Liver (tissue), 3 donors: ENCODE measurements around the gene OR5AC2.

Experiments
- CTCF ChIP-seq: fragments of 150-350 bp; IDR thresholded peaks from 2 replicates; pipeline ENCODE4 v1.5.1; 2017; ENCODE audit warnings: improper control_type of control experiment, low read depth, low read length; ENCODE audit not compliant: missing input control
- EGR1 ChIP-seq, 2 donors: IDR thresholded peaks; 2 replicates each; pipeline ENCODE4 v1.6.1; 2016 to 2018; ENCODE audit warnings: antibody characterized with exemption in 2 of 2, low read depth in 2 of 2
- GABPA ChIP-seq, 2 donors: IDR thresholded peaks in 1 of 2; conservative IDR thresholded peaks in 1 of 2; 2 replicates each; pipeline ENCODE4 v1.6.1; 2016; ENCODE audit warnings: antibody characterized with exemption in 2 of 2, mild to moderate bottlenecking in 1 of 2, moderate library complexity in 1 of 2
- RAD21 ChIP-seq, 2 donors: IDR thresholded peaks; 2 replicates each; pipeline ENCODE4 v1.6.1; 2016; ENCODE audit warnings: antibody characterized with exemption in 2 of 2, mild to moderate bottlenecking in 2 of 2
- RXRA ChIP-seq, 2 donors: IDR thresholded peaks; 2 replicates each; pipeline ENCODE4 v1.6.1; 2017 to 2018; ENCODE audit warnings: antibody characterized with exemption in 2 of 2, mild to moderate bottlenecking in 1 of 2
- TAF1 ChIP-seq: conservative IDR thresholded peaks from 2 replicates; pipeline ENCODE4 v1.6.1; 2016; ENCODE audit warnings: antibody characterized with exemption, mild to moderate bottlenecking
- YY1 ChIP-seq: IDR thresholded peaks from 2 replicates; pipeline ENCODE4 v1.6.1; 2016; ENCODE audit warnings: antibody characterized with exemption, mild to moderate bottlenecking
- TF ChIP-seq, protein P1 (sequence below): IDR thresholded peaks from 2 replicates; pipeline ENCODE4 v1.6.1; 2016; ENCODE audit warnings: antibody characterized with exemption
- TF ChIP-seq, protein P2 (sequence below): IDR thresholded peaks from 2 replicates; pipeline ENCODE4 v1.6.1; 2016; ENCODE audit warnings: antibody characterized with exemption, mild to moderate bottlenecking
- TF ChIP-seq, protein P3 (sequence below): IDR thresholded peaks from 2 replicates; pipeline ENCODE4 v1.6.1; 2016; ENCODE audit warnings: antibody characterized with exemption
- TF ChIP-seq, protein P4 (sequence below): IDR thresholded peaks from 2 replicates; pipeline ENCODE4 v1.6.1; 2016; ENCODE audit warnings: antibody characterized with exemption
- donor health status: healthy.
- donor health status: healthy.

DNA sequence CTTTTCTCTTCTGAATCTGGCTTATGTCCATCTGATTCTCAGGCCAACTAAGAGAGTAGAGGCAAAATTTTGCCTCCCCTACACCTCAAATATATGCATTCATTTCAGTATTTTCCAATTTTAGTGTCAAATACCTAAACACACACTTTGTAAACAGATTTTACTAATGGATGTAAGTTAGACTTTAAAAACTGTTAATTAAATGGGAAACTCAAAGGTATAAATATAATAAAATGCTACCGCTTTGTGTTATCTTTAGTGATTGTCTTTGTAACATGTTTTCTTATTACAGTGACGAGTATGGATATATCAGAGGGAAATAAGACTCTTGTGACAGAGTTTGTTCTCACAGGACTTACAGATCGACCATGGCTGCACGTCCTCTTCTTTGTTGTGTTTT, at the start of gene OR5AC2:
- TF ChIP-seq GABPA (IDR thresholded peaks at IDR 0.05 in 1 of 2, conservative IDR thresholded peaks at IDR 0.05 in 1 of 2), result no peak
- no peak for TF ChIP-seq RXRA (IDR thresholded peaks at IDR 0.05)
- TF ChIP-seq, protein P1, sequence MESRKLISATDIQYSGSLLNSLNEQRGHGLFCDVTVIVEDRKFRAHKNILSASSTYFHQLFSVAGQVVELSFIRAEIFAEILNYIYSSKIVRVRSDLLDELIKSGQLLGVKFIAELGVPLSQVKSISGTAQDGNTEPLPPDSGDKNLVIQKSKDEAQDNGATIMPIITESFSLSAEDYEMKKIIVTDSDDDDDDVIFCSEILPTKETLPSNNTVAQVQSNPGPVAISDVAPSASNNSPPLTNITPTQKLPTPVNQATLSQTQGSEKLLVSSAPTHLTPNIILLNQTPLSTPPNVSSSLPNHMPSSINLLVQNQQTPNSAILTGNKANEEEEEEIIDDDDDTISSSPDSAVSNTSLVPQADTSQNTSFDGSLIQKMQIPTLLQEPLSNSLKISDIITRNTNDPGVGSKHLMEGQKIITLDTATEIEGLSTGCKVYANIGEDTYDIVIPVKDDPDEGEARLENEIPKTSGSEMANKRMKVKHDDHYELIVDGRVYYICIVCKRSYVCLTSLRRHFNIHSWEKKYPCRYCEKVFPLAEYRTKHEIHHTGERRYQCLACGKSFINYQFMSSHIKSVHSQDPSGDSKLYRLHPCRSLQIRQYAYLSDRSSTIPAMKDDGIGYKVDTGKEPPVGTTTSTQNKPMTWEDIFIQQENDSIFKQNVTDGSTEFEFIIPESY, result no peak
- TF ChIP-seq YY1, result no peak
- no peak for TF ChIP-seq CTCF
- TF ChIP-seq TAF1, result no peak
- TF ChIP-seq, protein P2, sequence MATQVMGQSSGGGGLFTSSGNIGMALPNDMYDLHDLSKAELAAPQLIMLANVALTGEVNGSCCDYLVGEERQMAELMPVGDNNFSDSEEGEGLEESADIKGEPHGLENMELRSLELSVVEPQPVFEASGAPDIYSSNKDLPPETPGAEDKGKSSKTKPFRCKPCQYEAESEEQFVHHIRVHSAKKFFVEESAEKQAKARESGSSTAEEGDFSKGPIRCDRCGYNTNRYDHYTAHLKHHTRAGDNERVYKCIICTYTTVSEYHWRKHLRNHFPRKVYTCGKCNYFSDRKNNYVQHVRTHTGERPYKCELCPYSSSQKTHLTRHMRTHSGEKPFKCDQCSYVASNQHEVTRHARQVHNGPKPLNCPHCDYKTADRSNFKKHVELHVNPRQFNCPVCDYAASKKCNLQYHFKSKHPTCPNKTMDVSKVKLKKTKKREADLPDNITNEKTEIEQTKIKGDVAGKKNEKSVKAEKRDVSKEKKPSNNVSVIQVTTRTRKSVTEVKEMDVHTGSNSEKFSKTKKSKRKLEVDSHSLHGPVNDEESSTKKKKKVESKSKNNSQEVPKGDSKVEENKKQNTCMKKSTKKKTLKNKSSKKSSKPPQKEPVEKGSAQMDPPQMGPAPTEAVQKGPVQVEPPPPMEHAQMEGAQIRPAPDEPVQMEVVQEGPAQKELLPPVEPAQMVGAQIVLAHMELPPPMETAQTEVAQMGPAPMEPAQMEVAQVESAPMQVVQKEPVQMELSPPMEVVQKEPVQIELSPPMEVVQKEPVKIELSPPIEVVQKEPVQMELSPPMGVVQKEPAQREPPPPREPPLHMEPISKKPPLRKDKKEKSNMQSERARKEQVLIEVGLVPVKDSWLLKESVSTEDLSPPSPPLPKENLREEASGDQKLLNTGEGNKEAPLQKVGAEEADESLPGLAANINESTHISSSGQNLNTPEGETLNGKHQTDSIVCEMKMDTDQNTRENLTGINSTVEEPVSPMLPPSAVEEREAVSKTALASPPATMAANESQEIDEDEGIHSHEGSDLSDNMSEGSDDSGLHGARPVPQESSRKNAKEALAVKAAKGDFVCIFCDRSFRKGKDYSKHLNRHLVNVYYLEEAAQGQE, result no peak
- no peak for TF ChIP-seq RAD21 (IDR thresholded peaks at IDR 0.05)
- no peak for TF ChIP-seq EGR1 (IDR thresholded peaks at IDR 0.05; ENCODE audit: low read depth in 2 of 2)
- TF ChIP-seq, protein P3, sequence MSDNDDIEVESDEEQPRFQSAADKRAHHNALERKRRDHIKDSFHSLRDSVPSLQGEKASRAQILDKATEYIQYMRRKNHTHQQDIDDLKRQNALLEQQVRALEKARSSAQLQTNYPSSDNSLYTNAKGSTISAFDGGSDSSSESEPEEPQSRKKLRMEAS, result no peak
- TF ChIP-seq, protein P4, sequence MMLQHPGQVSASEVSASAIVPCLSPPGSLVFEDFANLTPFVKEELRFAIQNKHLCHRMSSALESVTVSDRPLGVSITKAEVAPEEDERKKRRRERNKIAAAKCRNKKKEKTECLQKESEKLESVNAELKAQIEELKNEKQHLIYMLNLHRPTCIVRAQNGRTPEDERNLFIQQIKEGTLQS, result no peak
